ENCODE data around the gene PAK4.

DNA sequence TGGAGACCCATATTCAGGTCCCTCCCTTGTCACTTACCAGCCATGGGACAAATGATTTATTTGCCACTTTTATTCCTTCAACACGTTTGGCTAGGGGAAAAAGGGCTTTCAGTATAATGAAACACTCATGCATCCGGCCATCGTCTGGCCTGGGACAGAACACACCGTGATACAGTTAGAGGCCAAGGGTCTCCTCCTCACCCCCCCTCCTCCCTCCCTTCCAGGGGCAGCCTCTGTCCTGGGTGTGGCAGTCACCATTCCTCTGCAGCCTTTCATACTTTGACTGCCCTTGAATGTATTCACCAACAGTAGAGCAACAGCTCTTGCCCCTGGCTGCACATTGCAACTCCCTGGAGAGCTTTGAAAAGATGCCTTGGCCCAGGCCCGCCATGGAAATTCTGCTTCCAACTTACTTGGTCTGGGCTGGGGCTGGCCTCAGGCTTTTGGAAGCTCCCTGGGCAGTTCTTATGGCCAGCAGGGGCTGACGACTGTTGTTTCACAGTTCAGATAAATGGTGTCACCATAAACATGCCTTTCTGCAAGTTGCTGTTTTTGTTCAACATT, 3.0 kb downstream of the PAK4 start:
- TF ChIP-seq, protein P1, sequence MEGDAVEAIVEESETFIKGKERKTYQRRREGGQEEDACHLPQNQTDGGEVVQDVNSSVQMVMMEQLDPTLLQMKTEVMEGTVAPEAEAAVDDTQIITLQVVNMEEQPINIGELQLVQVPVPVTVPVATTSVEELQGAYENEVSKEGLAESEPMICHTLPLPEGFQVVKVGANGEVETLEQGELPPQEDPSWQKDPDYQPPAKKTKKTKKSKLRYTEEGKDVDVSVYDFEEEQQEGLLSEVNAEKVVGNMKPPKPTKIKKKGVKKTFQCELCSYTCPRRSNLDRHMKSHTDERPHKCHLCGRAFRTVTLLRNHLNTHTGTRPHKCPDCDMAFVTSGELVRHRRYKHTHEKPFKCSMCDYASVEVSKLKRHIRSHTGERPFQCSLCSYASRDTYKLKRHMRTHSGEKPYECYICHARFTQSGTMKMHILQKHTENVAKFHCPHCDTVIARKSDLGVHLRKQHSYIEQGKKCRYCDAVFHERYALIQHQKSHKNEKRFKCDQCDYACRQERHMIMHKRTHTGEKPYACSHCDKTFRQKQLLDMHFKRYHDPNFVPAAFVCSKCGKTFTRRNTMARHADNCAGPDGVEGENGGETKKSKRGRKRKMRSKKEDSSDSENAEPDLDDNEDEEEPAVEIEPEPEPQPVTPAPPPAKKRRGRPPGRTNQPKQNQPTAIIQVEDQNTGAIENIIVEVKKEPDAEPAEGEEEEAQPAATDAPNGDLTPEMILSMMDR (IDR thresholded peaks at IDR 0.05), result no peak
- TF ChIP-seq POLR2A (IDR thresholded peaks at IDR 0.05) (no peak), EP300 (IDR thresholded peaks at IDR 0.05) (no peak), POLR2AphosphoS5 (IDR thresholded peaks at IDR 0.05) (no peak)
